Nephron progenitor cell (in vitro differentiated cells): Measurements from ENCODE around the gene AHI1.

Experiments used
- DNase-seq: peaks from one replicate; pipeline ENCODE4 v3.0.0; 2021
- H3K27ac Mint-ChIP-seq: 2 replicates; pipeline ENCODE4 v1.8.0; 2021; ENCODE audit warnings: mild to moderate bottlenecking, moderate library complexity, mixed read lengths
- H3K27me3 Mint-ChIP-seq: 2 replicates; pipeline ENCODE4 v1.8.0; 2021; ENCODE audit warnings: mild to moderate bottlenecking, low read depth, mixed read lengths; ENCODE audit not compliant: poor library complexity
- H3K36me3 Mint-ChIP-seq: 2 replicates; pipeline ENCODE4 v1.8.0; 2021; ENCODE audit warnings: low read depth, mixed read lengths
- H3K4me1 Mint-ChIP-seq: 2 replicates; pipeline ENCODE4 v1.8.0; 2021; ENCODE audit warnings: mixed read lengths
- H3K4me3 Mint-ChIP-seq: 2 replicates; pipeline ENCODE4 v1.8.0; 2021; ENCODE audit warnings: mild to moderate bottlenecking, moderate library complexity, mixed read lengths
- H3K9me3 Mint-ChIP-seq: 2 replicates; pipeline ENCODE4 v1.8.0; 2021; ENCODE audit warnings: mild to moderate bottlenecking, moderate library complexity, mixed read lengths
- CTCF ChIP-seq: fragments of 200-600 bp; sonication (generic); IDR thresholded peaks from 2 replicates; pipeline ENCODE4 v1.5.0; 2021; ENCODE audit warnings: antibody characterized with exemption

The AHI1 gene

GRCh38 chr6:135390458-135390857, 107.1 kb downstream of the AHI1 start:
- DNase-seq: no peak
- Mint-ChIP-seq H3K4me3 (no peak overlapping the region), H3K27ac (no peak overlapping the region), H3K27me3 (no peaks in the 10 kb centered on the region), H3K4me1 (no peaks in the 10 kb centered on the region), H3K36me3 (peaks cover 27% of the 10 kb centered on the region), H3K9me3 (no peaks in the 10 kb centered on the region)
- no peak for TF ChIP-seq CTCF

GRCh38 chr6:135385299-135385698, 112.2 kb downstream of the AHI1 start:
- H3K27ac Mint-ChIP-seq: peak overlapping the region; percentile 1
- peaks cover 22% of the 10 kb centered on the region for H3K36me3 Mint-ChIP-seq
- H3K4me1 Mint-ChIP-seq: no peaks in the 10 kb centered on the region
- no peak overlapping the region for H3K4me3 Mint-ChIP-seq
- TF ChIP-seq CTCF: no peak
- no peaks in the 10 kb centered on the region for H3K27me3 Mint-ChIP-seq
- H3K9me3 Mint-ChIP-seq: no peaks in the 10 kb centered on the region
- no peak for DNase-seq

- Mint-ChIP-seq H3K9me3 (no peaks in the 10 kb centered on the region), H3K4me3 (no peak overlapping the region), H3K27ac (no peak overlapping the region), H3K4me1 (no peaks in the 10 kb centered on the region), H3K27me3 (no peaks in the 10 kb centered on the region), H3K36me3 (peaks cover 14% of the 10 kb centered on the region)
- no peak for DNase-seq
- TF ChIP-seq CTCF: no peak
Measured at GRCh38 chr6:135383766-135384165, 113.8 kb downstream of the AHI1 start.

GRCh38 chr6:135383301-135383700, 114.2 kb downstream of the AHI1 start:
- H3K36me3 Mint-ChIP-seq: peaks cover 14% of the 10 kb centered on the region

GRCh38 chr6:135382182-135382628, 115.3 kb downstream of the AHI1 start:
- TF ChIP-seq CTCF: no peak
- no peak for DNase-seq
- Mint-ChIP-seq H3K9me3 (no peaks in the 10 kb centered on the region), H3K27me3 (no peaks in the 10 kb centered on the region), H3K4me1 (no peaks in the 10 kb centered on the region), H3K27ac (no peak overlapping the region), H3K4me3 (no peak overlapping the region), H3K36me3 (peaks cover 3% of the 10 kb centered on the region)

More at GRCh38 chr6:135383301-135383700, 114.2 kb downstream of the AHI1 start:
- no peaks in the 10 kb centered on the region for H3K27me3 Mint-ChIP-seq
- DNase-seq: no peak
- H3K27ac Mint-ChIP-seq: no peak overlapping the region
- H3K4me3 Mint-ChIP-seq: no peak overlapping the region
- no peaks in the 10 kb centered on the region for H3K4me1 Mint-ChIP-seq
- H3K9me3 Mint-ChIP-seq: no peaks in the 10 kb centered on the region
- no peak for TF ChIP-seq CTCF

GRCh38 chr6:135380793-135381192, 116.7 kb downstream of the AHI1 start:
- Mint-ChIP-seq H3K9me3 (no peaks in the 10 kb centered on the region), H3K4me3 (no peak overlapping the region), H3K27me3 (no peaks in the 10 kb centered on the region), H3K36me3 (no peaks in the 10 kb centered on the region), H3K4me1 (no peaks in the 10 kb centered on the region), H3K27ac (no peak overlapping the region)
- no peak for DNase-seq
- TF ChIP-seq CTCF: no peak
